Endothelial cell of umbilical vein (primary cell): ENCODE data around the gene DGLUCY.

ENCODE experiments used
- CTCF ChIP-seq, 2 donors: IDR thresholded peaks; 1 replicate in 1 of 2; 2 replicates in 1 of 2; pipeline ENCODE4 v1.5.1; 2011; ENCODE audit warnings: low read length in 2 of 2, mild to moderate bottlenecking in 2 of 2, moderate library complexity in 2 of 2, control low read depth in 1 of 2, inconsistent platforms in 1 of 2, low read depth in 1 of 2; ENCODE audit not compliant: insufficient read depth in 1 of 2; ENCODE audit errors: extremely low read depth in 1 of 2
- EZH2 ChIP-seq: IDR thresholded peaks from 2 replicates; pipeline ENCODE4 v1.6.1; 2012; ENCODE audit warnings: borderline replicate concordance, low read depth, mild to moderate bottlenecking, moderate library complexity, low read length, inconsistent platforms; ENCODE audit not compliant: severe bottlenecking
- FOS ChIP-seq: IDR thresholded peaks from 2 replicates; pipeline ENCODE4 v1.6.1; 2011; ENCODE audit warnings: mild to moderate bottlenecking, low read length, moderate library complexity, borderline replicate concordance; ENCODE audit not compliant: insufficient read depth
- JUN ChIP-seq: IDR thresholded peaks from 2 replicates; pipeline ENCODE4 v1.6.1; 2011; ENCODE audit warnings: borderline replicate concordance, low read depth; ENCODE audit not compliant: insufficient read length, insufficient read depth
- MAX ChIP-seq: IDR thresholded peaks from 2 replicates; pipeline ENCODE4 v1.6.1; 2011; ENCODE audit not compliant: insufficient read depth, insufficient read length
- POLR2A ChIP-seq: IDR thresholded peaks from 2 replicates; pipeline ENCODE4 v1.6.1; 2012; ENCODE audit warnings: low read depth, mild to moderate bottlenecking, control low read depth, low read length
- POLR2AphosphoS5 ChIP-seq: IDR thresholded peaks from 2 replicates; pipeline ENCODE4 v1.6.1; 2012; ENCODE audit warnings: low read depth, mild to moderate bottlenecking, control low read depth, low read length, moderate library complexity; ENCODE audit not compliant: insufficient read depth

GRCh38 chr14:91220581-91221000 lies 106.7 kb downstream of the DGLUCY start:
- no peak for TF ChIP-seq JUN
- no peak for TF ChIP-seq CTCF (IDR thresholded peaks at IDR 0.05; ENCODE audit: extremely low read depth in 1 of 2, insufficient read depth in 1 of 2, low read depth in 1 of 2, low read length in 2 of 2)
- TF ChIP-seq POLR2AphosphoS5, result no peak
- TF ChIP-seq EZH2, result no peak
- no peak for TF ChIP-seq MAX
- TF ChIP-seq POLR2A, result no peak
- TF ChIP-seq FOS, result no peak
